WERI-Rb-1 (cell line): ENCODE measurements around the gene RBM44.

ENCODE experiments used
- DNase-seq: peaks from one replicate; pipeline ENCODE4 v3.0.0-alpha.2; 2020
- H3K27ac ChIP-seq: fragments of 250-450 bp; sonication (Bioruptor Pico); 2 replicates; pipeline ENCODE4 v1.5.1; 2020; ENCODE audit warnings: mild to moderate bottlenecking, moderate library complexity
- H3K27me3 ChIP-seq: fragments of 250-450 bp; sonication (Bioruptor Pico); 2 replicates; pipeline ENCODE4 v1.5.1; 2021; ENCODE audit warnings: mild to moderate bottlenecking, low read depth, moderate library complexity; ENCODE audit not compliant: insufficient read depth, severe bottlenecking
- H3K36me3 ChIP-seq: fragments of 250-450 bp; sonication (Bioruptor Pico); 2 replicates; pipeline ENCODE4 v1.5.1; 2020; ENCODE audit warnings: mild to moderate bottlenecking, moderate library complexity
- H3K4me3 ChIP-seq: 2 replicates; pipeline ENCODE4 v1.5.1; 2011; ENCODE audit warnings: low read depth, mild to moderate bottlenecking, control low read depth, low read length
- H3K9me3 ChIP-seq: fragments of 250-450 bp; sonication (Bioruptor Pico); 2 replicates; pipeline ENCODE4 v1.5.1; 2021; ENCODE audit warnings: mild to moderate bottlenecking, moderate library complexity; ENCODE audit not compliant: severe bottlenecking
- TF ChIP-seq, protein P1 (sequence below): IDR thresholded peaks from 2 replicates; pipeline ENCODE4 v1.5.1; 2011; ENCODE audit warnings: low read depth, mild to moderate bottlenecking, control low read depth, inconsistent platforms, low read length

Gene RBM44

DNA sequence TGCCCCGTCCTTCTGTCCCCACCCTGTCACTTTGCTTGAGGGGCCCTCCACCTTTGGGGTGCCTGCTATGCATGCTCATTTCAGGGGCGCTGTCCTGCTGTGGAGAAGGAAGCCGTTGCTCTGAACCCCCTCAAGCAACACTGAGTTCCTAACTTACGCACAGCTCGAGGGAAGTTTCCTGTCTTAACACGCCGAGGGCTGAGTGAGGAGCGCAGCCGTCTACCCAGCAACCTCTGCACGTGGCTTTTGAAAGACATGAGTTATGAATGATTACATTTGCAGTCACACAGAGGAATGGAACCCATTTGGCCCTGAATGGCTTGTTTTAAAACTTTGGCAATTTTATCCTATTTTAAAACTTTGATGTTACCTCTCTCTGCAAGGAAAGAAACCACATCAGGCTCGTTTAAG is 74.8 kb downstream of the RBM44 start:
- TF ChIP-seq, protein P1, sequence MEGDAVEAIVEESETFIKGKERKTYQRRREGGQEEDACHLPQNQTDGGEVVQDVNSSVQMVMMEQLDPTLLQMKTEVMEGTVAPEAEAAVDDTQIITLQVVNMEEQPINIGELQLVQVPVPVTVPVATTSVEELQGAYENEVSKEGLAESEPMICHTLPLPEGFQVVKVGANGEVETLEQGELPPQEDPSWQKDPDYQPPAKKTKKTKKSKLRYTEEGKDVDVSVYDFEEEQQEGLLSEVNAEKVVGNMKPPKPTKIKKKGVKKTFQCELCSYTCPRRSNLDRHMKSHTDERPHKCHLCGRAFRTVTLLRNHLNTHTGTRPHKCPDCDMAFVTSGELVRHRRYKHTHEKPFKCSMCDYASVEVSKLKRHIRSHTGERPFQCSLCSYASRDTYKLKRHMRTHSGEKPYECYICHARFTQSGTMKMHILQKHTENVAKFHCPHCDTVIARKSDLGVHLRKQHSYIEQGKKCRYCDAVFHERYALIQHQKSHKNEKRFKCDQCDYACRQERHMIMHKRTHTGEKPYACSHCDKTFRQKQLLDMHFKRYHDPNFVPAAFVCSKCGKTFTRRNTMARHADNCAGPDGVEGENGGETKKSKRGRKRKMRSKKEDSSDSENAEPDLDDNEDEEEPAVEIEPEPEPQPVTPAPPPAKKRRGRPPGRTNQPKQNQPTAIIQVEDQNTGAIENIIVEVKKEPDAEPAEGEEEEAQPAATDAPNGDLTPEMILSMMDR, result no peak
- Histone ChIP-seq H3K27me3 (no peaks in the 10 kb centered on the region), H3K9me3 (no peaks in the 10 kb centered on the region), H3K4me3 (no peak overlapping the region), H3K27ac (no peak overlapping the region), H3K36me3 (no peaks in the 10 kb centered on the region)
- no peak for DNase-seq

- TF ChIP-seq, protein P1, result no peak
- no peaks in the 10 kb centered on the region for H3K27me3 ChIP-seq
- H3K27ac ChIP-seq, result no peak overlapping the region
- H3K4me3 ChIP-seq, result no peak overlapping the region
- no peaks in the 10 kb centered on the region for H3K36me3 ChIP-seq
- no peaks in the 10 kb centered on the region for H3K9me3 ChIP-seq
- DNase-seq, result no peak
These were observed 75.4 kb downstream of the RBM44 start for GRCh38 chr2:237873897-237874551.

DNA sequence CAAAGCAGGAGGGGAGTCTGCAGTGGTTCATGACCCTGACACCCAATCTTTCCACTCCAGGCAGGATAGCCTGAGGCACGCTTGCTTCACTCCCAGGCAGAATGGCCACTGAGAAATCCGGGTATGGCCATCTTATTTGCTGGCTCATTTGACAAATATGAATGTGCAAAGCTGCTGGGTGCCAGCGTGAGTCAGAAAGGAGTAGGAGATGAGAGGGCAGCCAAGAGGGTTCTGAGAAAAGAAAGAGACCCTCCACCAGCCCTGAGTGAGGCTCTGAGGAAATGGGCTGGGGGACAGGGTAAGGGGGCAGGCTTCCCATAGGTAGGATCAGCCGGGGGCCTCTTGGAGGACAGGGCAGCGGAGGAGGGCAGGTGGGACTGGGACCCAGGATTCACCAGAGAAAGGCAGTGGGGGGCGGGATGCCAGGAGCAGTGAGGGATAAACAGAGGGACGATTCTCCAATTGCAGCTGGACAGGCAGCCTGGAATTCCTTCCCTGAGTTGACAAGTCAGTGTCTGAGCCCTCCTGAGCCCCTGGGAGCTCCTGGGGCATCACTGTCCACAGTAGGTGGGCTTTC is 76.1 kb downstream of the RBM44 start:
- Histone ChIP-seq H3K27me3 (no peaks in the 10 kb centered on the region), H3K36me3 (no peaks in the 10 kb centered on the region), H3K4me3 (no peak overlapping the region), H3K9me3 (no peaks in the 10 kb centered on the region), H3K27ac (no peak overlapping the region)
- no peak for DNase-seq
- TF ChIP-seq, protein P1, result no peak

DNA sequence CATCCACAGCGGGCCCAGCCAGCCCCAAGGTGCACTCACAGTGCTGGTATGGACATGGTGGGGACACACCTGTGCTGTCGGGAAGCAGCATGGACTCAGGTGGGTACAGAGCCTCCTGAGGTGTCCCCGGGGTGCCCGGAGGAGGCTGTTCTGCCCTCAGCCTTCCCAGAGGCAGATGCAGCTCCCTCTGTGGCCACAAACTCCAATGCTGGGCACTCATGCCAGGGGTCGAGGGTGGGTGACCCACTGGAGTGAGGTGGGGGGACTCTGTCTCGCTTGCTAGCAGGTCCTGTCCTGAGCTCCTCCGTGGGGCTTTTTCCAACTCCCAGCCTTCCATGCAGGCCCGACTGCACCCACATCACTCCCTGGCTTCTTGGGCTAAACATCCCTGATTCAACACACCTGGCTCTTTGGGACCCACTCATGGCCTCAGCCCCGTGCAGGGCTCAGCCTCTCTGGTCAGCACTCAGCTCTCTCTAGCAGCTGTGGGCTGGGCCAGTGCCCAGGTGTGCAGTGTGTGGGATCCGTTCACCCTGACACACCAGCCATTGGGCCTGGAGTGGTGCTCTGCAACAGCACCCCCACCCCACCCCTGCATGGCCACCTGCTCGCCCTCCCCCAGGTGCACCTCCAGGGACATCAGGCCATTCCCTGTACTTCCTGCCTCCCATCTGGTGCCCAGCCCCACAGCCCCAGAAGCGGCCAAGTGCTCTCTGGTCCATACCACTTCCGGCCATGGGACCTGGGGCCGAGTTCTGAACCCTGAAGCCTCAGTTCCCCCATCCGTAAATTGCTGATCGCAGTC is 76.9 kb downstream of the RBM44 start:
- no peak for DNase-seq
- Histone ChIP-seq H3K27ac (no peak overlapping the region), H3K27me3 (no peaks in the 10 kb centered on the region), H3K36me3 (no peaks in the 10 kb centered on the region), H3K4me3 (no peak overlapping the region), H3K9me3 (no peaks in the 10 kb centered on the region)
- TF ChIP-seq, protein P1, result no peak

DNA sequence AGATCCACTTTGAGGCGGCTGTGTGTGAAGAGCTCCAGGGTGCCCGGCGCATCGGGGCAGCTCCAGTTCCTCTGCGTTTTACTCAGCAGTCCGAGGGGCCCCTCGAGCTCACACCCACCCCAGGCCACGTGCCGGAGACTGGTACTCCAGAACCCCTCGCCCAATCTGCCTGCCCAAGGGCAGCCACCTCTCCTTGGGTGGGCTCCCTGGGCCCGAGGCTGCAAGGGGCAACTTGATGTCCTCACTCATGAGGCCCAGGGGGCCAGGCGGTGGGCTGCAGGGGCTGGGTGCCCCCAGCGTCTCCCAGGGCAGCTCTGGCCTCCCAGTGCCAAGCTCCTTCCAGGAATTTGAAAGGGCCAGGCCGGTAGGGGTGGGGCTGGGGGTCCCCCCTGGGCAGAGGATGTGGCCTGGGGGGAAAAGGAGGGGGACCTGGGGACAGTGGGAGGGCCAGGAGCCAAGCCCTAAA is 77.5 kb downstream of the RBM44 start:
- DNase-seq, result no peak
- TF ChIP-seq, protein P1, result no peak
- no peaks in the 10 kb centered on the region for H3K27me3 ChIP-seq
- no peaks in the 10 kb centered on the region for H3K9me3 ChIP-seq
- no peak overlapping the region for H3K27ac ChIP-seq
- no peaks in the 10 kb centered on the region for H3K36me3 ChIP-seq
- H3K4me3 ChIP-seq, result no peak overlapping the region
